HL-60 (cell line): ENCODE measurements around the gene ANKRD53.

ENCODE experiments used
- DNase-seq, 2 experiments: peaks; one replicate each; pipeline ENCODE4 v3.0.0-alpha.2; 2010 to 2020; ENCODE audit warnings: low read depth in 1 of 2, low spot score in 1 of 2
- H3K27ac ChIP-seq: fragments of 250-450 bp; sonication (Bioruptor Pico); replicated peaks from 2 replicates; pipeline ENCODE4 v1.5.1; 2020; ENCODE audit warnings: mild to moderate bottlenecking, moderate library complexity
- H3K27me3 ChIP-seq: fragments of 250-450 bp; sonication (Bioruptor Pico); 2 replicates; pipeline ENCODE4 v1.5.1; 2021; ENCODE audit warnings: mild to moderate bottlenecking, moderate library complexity; ENCODE audit not compliant: insufficient read depth, poor library complexity, severe bottlenecking
- H3K4me3 ChIP-seq: replicated peaks from 2 replicates; pipeline ENCODE4 v1.5.1; 2011; ENCODE audit warnings: mild to moderate bottlenecking, control low read depth, low read length; ENCODE audit not compliant: insufficient read depth
- CTCF ChIP-seq: IDR thresholded peaks from one replicate; pipeline ENCODE4 v1.5.1; 2011; ENCODE audit warnings: low read length, control low read depth, inconsistent platforms; ENCODE audit not compliant: insufficient read depth
- GABPA ChIP-seq: IDR thresholded peaks from 2 replicates; pipeline ENCODE4 v1.6.1; 2012; ENCODE audit warnings: low read depth
- POLR2AphosphoS5 ChIP-seq: IDR thresholded peaks from 2 replicates; pipeline ENCODE4 v1.6.1; 2012; ENCODE audit warnings: low read depth
- REST ChIP-seq: IDR thresholded peaks from 2 replicates; pipeline ENCODE4 v1.6.1; 2012; ENCODE audit warnings: low read depth; ENCODE audit not compliant: insufficient replicate concordance
- SPI1 ChIP-seq: IDR thresholded peaks from 2 replicates; pipeline ENCODE4 v1.6.1; 2012; ENCODE audit warnings: low read depth, mild to moderate bottlenecking, borderline replicate concordance

Gene ANKRD53

GRCh38 chr2:70981421-70981820 lies 3.0 kb downstream of the ANKRD53 start:
- Histone ChIP-seq H3K27me3 (no peaks in the 10 kb centered on the region), H3K27ac (no peak overlapping the region), H3K4me3 (no peak overlapping the region)
- TF ChIP-seq CTCF = no peak
- no peak for TF ChIP-seq REST
- no peak for TF ChIP-seq GABPA
- TF ChIP-seq POLR2AphosphoS5 = no peak
- no peak for TF ChIP-seq SPI1
- no peak for DNase-seq

GRCh38 chr2:70981866-70982810 lies 3.7 kb downstream of the ANKRD53 start:
- TF ChIP-seq REST (no peak), GABPA (no peak), SPI1 (no peak), POLR2AphosphoS5 (no peak), CTCF (no peak)

GRCh38 chr2:70982971-70983370 lies 4.5 kb downstream of the ANKRD53 start:
- Histone ChIP-seq H3K4me3 (no peak overlapping the region), H3K27ac (no peak overlapping the region), H3K27me3 (no peaks in the 10 kb centered on the region)
- DNase-seq = no peak
- TF ChIP-seq POLR2AphosphoS5 = no peak
- no peak for TF ChIP-seq SPI1
- no peak for TF ChIP-seq REST
- no peak for TF ChIP-seq GABPA
- TF ChIP-seq CTCF = no peak

More at GRCh38 chr2:70981866-70982810, 3.7 kb downstream of the ANKRD53 start:
- no peak for DNase-seq
- Histone ChIP-seq H3K4me3 (no peak overlapping the region), H3K27ac (no peak overlapping the region), H3K27me3 (no peaks in the 10 kb centered on the region)
